Measurements from ENCODE around the gene DOCK4. TPM values are rescaled to one million over a fixed set of nuclear protein-coding genes. Genes with fewer than 3 reads are reported as not detected.

DOCK4 gene
- total RNA-seq, 1 experiment from 2014 or later, result 31.4 TPM

DNA sequence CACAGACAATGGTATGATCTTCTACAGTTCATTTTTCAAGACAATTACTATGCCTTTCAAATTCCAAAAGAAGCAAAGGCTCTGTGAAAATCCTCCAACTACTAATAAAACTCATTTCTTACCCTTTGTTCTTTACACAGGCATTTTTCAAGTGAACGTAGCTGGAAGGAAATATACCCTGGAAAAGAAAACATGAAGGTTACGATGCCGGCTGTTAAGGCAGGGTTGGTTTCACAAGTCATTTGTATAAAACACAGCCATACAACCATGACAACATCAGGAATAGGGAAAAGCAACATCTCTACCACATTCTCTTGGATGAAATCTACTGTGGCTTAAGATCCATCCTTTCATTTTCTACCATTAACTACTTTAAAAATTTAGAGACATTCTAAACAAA is 207.9 kb downstream of the DOCK4 start:
- Mint-ChIP-seq H3K27me3 (ENCODE audit: insufficient read depth, unreplicated experiment) (no peaks in the 10 kb centered on the region), H3K4me3 (ENCODE audit: unreplicated experiment) (no peak overlapping the region), H3K9me3 (ENCODE audit: unreplicated experiment) (no peaks in the 10 kb centered on the region), H3K27ac (ENCODE audit: low read depth, unreplicated experiment) (no peak overlapping the region), H3K4me1 (ENCODE audit: insufficient read depth, unreplicated experiment) (peaks cover 9% of the 10 kb centered on the region), H3K36me3 (ENCODE audit: insufficient read depth, unreplicated experiment) (peaks cover 5% of the 10 kb centered on the region)
- no peak for DNase-seq (ENCODE audit: unreplicated experiment)
- ChIA-PET CTCF (no interaction called here), POLR2A (interaction anchor here (1.1 kb wide), 1 partner anchor 76 kb away, joined by 4 read pairs; no protein-coding TSS in a partner anchor)
- intact Hi-C loops (cut with micrococcal nuclease), result no loop called here
- no TSS peak for BruUV-seq (replicated peaks)
- TF ChIP-seq CTCF (IDR thresholded peaks at IDR 0.05; ENCODE audit: unreplicated experiment), result no peak

- peaks cover under 1% of the 10 kb centered on the region for H3K36me3 Mint-ChIP-seq (ENCODE audit: insufficient read depth, unreplicated experiment)
- H3K4me3 Mint-ChIP-seq (ENCODE audit: unreplicated experiment), result no peak overlapping the region
- TF ChIP-seq CTCF (IDR thresholded peaks at IDR 0.05; ENCODE audit: unreplicated experiment), result no peak
- no peak for DNase-seq (ENCODE audit: unreplicated experiment)
- peaks cover 9% of the 10 kb centered on the region for H3K4me1 Mint-ChIP-seq (ENCODE audit: insufficient read depth, unreplicated experiment)
- CTCF ChIA-PET, result interaction anchor here (0.6 kb wide), 1 partner anchor 48 kb away, joined by 3 read pairs; no protein-coding TSS in a partner anchor
- POLR2A ChIA-PET, result no interaction called here
- H3K27ac Mint-ChIP-seq (ENCODE audit: low read depth, unreplicated experiment), result no peak overlapping the region
- no peaks in the 10 kb centered on the region for H3K27me3 Mint-ChIP-seq (ENCODE audit: insufficient read depth, unreplicated experiment)
- H3K9me3 Mint-ChIP-seq (ENCODE audit: unreplicated experiment), result no peaks in the 10 kb centered on the region
- intact Hi-C loops (cut with micrococcal nuclease), result no loop called here
- no TSS peak for BruUV-seq (replicated peaks)
These were observed 208.7 kb downstream of the DOCK4 start for GRCh38 chr7:111997546-111997945.

DNA sequence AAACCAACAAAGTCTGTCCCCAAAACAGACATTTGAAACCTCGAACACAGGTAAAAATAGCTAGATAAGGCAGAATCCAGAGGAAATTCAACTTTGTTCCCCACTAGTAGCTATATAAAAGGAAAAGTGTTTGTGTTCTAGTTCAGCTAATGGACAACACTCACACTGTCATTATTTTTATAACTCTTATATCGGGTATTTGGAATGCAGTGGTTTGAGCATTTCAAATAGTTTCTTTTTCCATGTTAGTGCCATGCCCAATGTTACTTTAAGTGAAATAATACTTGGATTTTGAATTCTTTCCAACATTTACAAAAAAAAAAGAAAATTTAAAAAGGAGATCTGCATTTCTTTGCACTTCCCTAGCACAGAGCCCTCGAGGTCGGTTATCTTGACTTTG is 213.6 kb downstream of the DOCK4 start:
- intact Hi-C loops (cut with micrococcal nuclease), result no loop called here
- TF ChIP-seq CTCF (IDR thresholded peaks at IDR 0.05; ENCODE audit: unreplicated experiment), result no peak
- BruUV-seq (replicated peaks), result no TSS peak
- no peak for DNase-seq (ENCODE audit: unreplicated experiment)
- Mint-ChIP-seq H3K4me3 (ENCODE audit: unreplicated experiment) (no peak overlapping the region), H3K36me3 (ENCODE audit: insufficient read depth, unreplicated experiment) (no peaks in the 10 kb centered on the region), H3K27me3 (ENCODE audit: insufficient read depth, unreplicated experiment) (no peaks in the 10 kb centered on the region), H3K27ac (ENCODE audit: low read depth, unreplicated experiment) (peak overlapping the region; percentile 23), H3K9me3 (ENCODE audit: unreplicated experiment) (no peaks in the 10 kb centered on the region), H3K4me1 (ENCODE audit: insufficient read depth, unreplicated experiment) (peaks cover 7% of the 10 kb centered on the region)
- ChIA-PET CTCF (interaction anchor here (0.6 kb wide), 1 partner anchor 276 kb away, joined by 3 read pairs; no protein-coding TSS in a partner anchor), POLR2A (no interaction called here)

DNA sequence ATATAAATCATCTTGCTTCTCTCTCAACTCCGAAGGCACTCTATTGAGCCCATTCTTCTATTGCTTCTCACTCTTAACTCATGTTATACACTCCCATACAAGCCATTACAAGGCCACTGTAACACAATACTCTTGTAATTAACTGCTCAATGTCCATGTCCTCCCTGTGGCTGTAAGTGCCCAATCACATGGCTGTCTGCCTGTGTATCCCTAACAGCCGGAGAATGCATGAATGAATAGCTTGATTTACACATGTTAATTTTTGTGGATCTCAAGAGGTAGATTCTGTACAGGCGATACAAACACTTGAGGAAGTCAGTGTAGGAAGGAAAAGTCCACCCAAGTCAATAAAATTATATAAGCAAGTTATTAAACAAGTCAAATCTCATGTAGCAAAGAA is 215.6 kb downstream of the DOCK4 start:
- POLR2A ChIA-PET, result interaction anchor here (0.6 kb wide), 1 partner anchor 215 kb away, joined by 3 read pairs; no protein-coding TSS in a partner anchor
- BruUV-seq (replicated peaks), result no TSS peak

More for the DNA sequence above, 215.6 kb downstream of the DOCK4 start:
- intact Hi-C loops (cut with micrococcal nuclease), result no loop called here
- Mint-ChIP-seq H3K36me3 (ENCODE audit: insufficient read depth, unreplicated experiment) (no peaks in the 10 kb centered on the region), H3K9me3 (ENCODE audit: unreplicated experiment) (no peaks in the 10 kb centered on the region), H3K27me3 (ENCODE audit: insufficient read depth, unreplicated experiment) (no peaks in the 10 kb centered on the region), H3K4me3 (ENCODE audit: unreplicated experiment) (no peak overlapping the region), H3K4me1 (ENCODE audit: insufficient read depth, unreplicated experiment) (peaks cover 25% of the 10 kb centered on the region), H3K27ac (ENCODE audit: low read depth, unreplicated experiment) (no peak overlapping the region)
- CTCF ChIA-PET, result interaction anchor here (1.0 to 1.4 kb wide), 2 partner anchors 16 to 67 kb away, joined by 3 to 5 read pairs; no protein-coding TSS in a partner anchor
- TF ChIP-seq CTCF (IDR thresholded peaks at IDR 0.05; ENCODE audit: unreplicated experiment), result no peak
- no peak for DNase-seq (ENCODE audit: unreplicated experiment)

Measured in MCF 10A (cell line).